Thyroid gland (tissue), 4 donors: ENCODE measurements around the gene SLC50A1. TPM values are rescaled to one million over a fixed set of nuclear protein-coding genes. Genes with fewer than 3 reads are reported as not detected.

Experiments
- DNase-seq, 2 donors: peaks; one replicate each; pipeline ENCODE4 v3.0.0-alpha.2; 2019
- H3K27ac ChIP-seq, 3 donors: fragments of 200-600 bp; sonication (generic); 1 replicate in 2 of 3; 2 replicates in 1 of 3; pipeline ENCODE4 v1.5.1; 2016 to 2019; ENCODE audit warnings: mild to moderate bottlenecking in 1 of 3, moderate library complexity in 1 of 3
- H3K27me3 ChIP-seq: fragments of 200-600 bp; sonication (generic); one replicate; pipeline ENCODE4 v1.5.1; 2019
- H3K36me3 ChIP-seq, 2 donors: fragments of 200-600 bp; sonication (generic); one replicate each; pipeline ENCODE4 v1.5.1; 2016 to 2019
- H3K4me1 ChIP-seq, 2 donors: fragments of 200-600 bp; sonication (generic); one replicate each; pipeline ENCODE4 v1.5.1; 2017 to 2019
- H3K4me3 ChIP-seq, 3 donors: fragments of 200-600 bp; sonication (generic); replicated peaks in 1 of 3; 1 replicate in 2 of 3; 2 replicates in 1 of 3; pipeline ENCODE4 v1.5.1; 2016; ENCODE audit warnings: mild to moderate bottlenecking in 1 of 3
- H3K9me3 ChIP-seq: fragments of 200-600 bp; sonication (generic); one replicate; pipeline ENCODE4 v1.5.1; 2017
- CTCF ChIP-seq, 6 experiments: fragments of 200-600 bp in 3 of 6; fragments of 450-650 bp in 3 of 6; sonication (generic) in 3 of 6; IDR thresholded peaks; one replicate each; pipeline ENCODE4 v1.5.1; 2016 to 2019; ENCODE audit warnings: antibody characterized with exemption in 6 of 6, mild to moderate bottlenecking in 2 of 6, inconsistent platforms in 1 of 6, moderate library complexity in 1 of 6
- POLR2A ChIP-seq, 2 donors: fragments of 450-650 bp; IDR thresholded peaks; one replicate each; pipeline ENCODE4 v1.6.1; 2017; ENCODE audit warnings: antibody characterized with exemption in 2 of 2, mild to moderate bottlenecking in 2 of 2, moderate library complexity in 1 of 2
- WGBS, 2 donors: methylation state at CpG; one replicate each; pipeline ENCODE4 v1.1.5; 2017; 5-methylcytosine and 5-hydroxymethylcytosine counted together
- intact Hi-C: fragments of 100-400 bp; cut with DNase I; formaldehyde crosslinking; loops from one replicate; pipeline ENCODE4 v1.15.1; 2023
- small RNA-seq: library from RNA; depleted of rRNA; stranded (forward); fragments of <200 nt; gene quantifications from one replicate; pipeline ENCODE3, GENCODE V24; 2016
- total RNA-seq, 4 donors: library from RNA; depleted of rRNA; stranded (reverse); fragments of >200 nt; gene quantifications; one replicate each; pipeline ENCODE4 v1.2.3, GENCODE V29; 2016

The SLC50A1 gene
- total RNA-seq, 4 donors from 2014 or later = 30.9 to 42.2 (median 32.7) TPM

GRCh38 chr1:155186067-155186793 is 50.6 kb downstream of the SLC50A1 start:
- Histone ChIP-seq H3K4me1 (peaks cover 0 to 5% of the 10 kb centered on the region in 2 donors), H3K27ac (no peak overlapping the region), H3K36me3 (no peaks in the 10 kb centered on the region), H3K27me3 (no peaks in the 10 kb centered on the region), H3K4me3 (no peak overlapping the region), H3K9me3 (no peaks in the 10 kb centered on the region)
- TF ChIP-seq CTCF (IDR thresholded peaks at IDR 0.05) (no peak), POLR2A (IDR thresholded peaks at IDR 0.05) (no peak)
- no peak for DNase-seq
- intact Hi-C loops = no loop called here
- 43 to 66% methylated on average over 5 to 8 of the region's 8 CpGs for WGBS, 2 donors

GRCh38 chr1:155186794-155187455 is 51.3 kb downstream of the SLC50A1 start:
- no peak for DNase-seq
- intact Hi-C loops = no loop called here
- H3K27ac ChIP-seq = no peak overlapping the region
- H3K4me1 ChIP-seq = peaks cover 0 to 6% of the 10 kb centered on the region in 2 donors
- 49 to 69% methylated on average over 8 to 14 of the region's 14 CpGs for WGBS, 2 donors
- H3K36me3 ChIP-seq = no peaks in the 10 kb centered on the region
- H3K27me3 ChIP-seq = no peaks in the 10 kb centered on the region
- TF ChIP-seq CTCF (IDR thresholded peaks at IDR 0.05) (no peak), POLR2A (IDR thresholded peaks at IDR 0.05) (no peak)
- no peak overlapping the region for H3K4me3 ChIP-seq
- no peaks in the 10 kb centered on the region for H3K9me3 ChIP-seq

GRCh38 chr1:155187456-155187891 is 51.8 kb downstream of the SLC50A1 start:
- Histone ChIP-seq H3K27me3 (no peaks in the 10 kb centered on the region), H3K27ac (no peak overlapping the region), H3K36me3 (no peaks in the 10 kb centered on the region), H3K9me3 (no peaks in the 10 kb centered on the region), H3K4me1 (peaks cover 0 to 11% of the 10 kb centered on the region in 2 donors), H3K4me3 (no peak overlapping the region)
- no peak for TF ChIP-seq CTCF (IDR thresholded peaks at IDR 0.05)
- no peak for DNase-seq
- intact Hi-C loops = no loop called here
- WGBS, 2 donors = 75 to 82% methylated on average over 13 to 16 of the region's 16 CpGs

GRCh38 chr1:155188268-155188667 is 52.6 kb downstream of the SLC50A1 start:
- intact Hi-C loops = no loop called here
- TF ChIP-seq POLR2A (IDR thresholded peaks at IDR 0.05) (no peak), CTCF (IDR thresholded peaks at IDR 0.05) (no peak)
- DNase-seq = no peak
- Histone ChIP-seq H3K9me3 (no peaks in the 10 kb centered on the region), H3K4me3 (no peak overlapping the region), H3K36me3 (no peaks in the 10 kb centered on the region), H3K27ac (no peak overlapping the region), H3K4me1 (peaks cover 0 to 19% of the 10 kb centered on the region in 2 donors), H3K27me3 (no peaks in the 10 kb centered on the region)
- WGBS, 2 donors = 71 to 88% methylated on average over 2 to 3 of the region's 14 CpGs

Small RNA genes lying within 50 kb of the gene (small RNA-seq; reads per million reads assigned to genes)
- gene HMGN2P18 = not detected
- gene RF00019 = not detected

Other genes starting within 250 kb of the SLC50A1 start
- gene PMVK, start 199.1 kb upstream of the SLC50A1 start, total RNA-seq = 10 to 100 TPM; 15.0 to 28.2 (median 21.2) TPM
- gene PBXIP1, start 179.8 kb upstream of the SLC50A1 start, total RNA-seq = 100 to 1,000 TPM; 139 to 205 (median 181) TPM
- gene PYGO2, start 174.1 kb upstream of the SLC50A1 start, total RNA-seq = 10 to 100 TPM; 28.6 to 48.3 (median 42.9) TPM
- 100 to 1,000 TPM; 108 to 168 (median 123) TPM for gene SHC1, start 165.1 kb upstream of the SLC50A1 start, total RNA-seq
- gene CKS1B, start 161.2 kb upstream of the SLC50A1 start, total RNA-seq = 10 to 100 TPM; 14.3 to 29.5 (median 22.6) TPM
- gene FLAD1, start 152.5 kb upstream of the SLC50A1 start, total RNA-seq = 10 to 100 TPM; 24.1 to 39.3 (median 31.1) TPM
- not detected for gene LENEP, start 142.3 kb upstream of the SLC50A1 start, total RNA-seq
- 10 to 100 TPM; 35.7 to 89.8 (median 47.3) TPM for gene ZBTB7B, start 133.1 kb upstream of the SLC50A1 start, total RNA-seq
- gene DCST2, start 102.1 kb upstream of the SLC50A1 start, total RNA-seq = 1 to 10 TPM in 1 of 4 donors, under 1 TPM in 2, not detected in 1; 0.33 to 4.2 (median 0.50) TPM
- gene DCST1, start 102.0 kb upstream of the SLC50A1 start, total RNA-seq = under 1 TPM in 1 of 4 donors, not detected in 3; 0.24 TPM
- gene ADAM15, start 84.5 kb upstream of the SLC50A1 start, total RNA-seq = 10 to 100 TPM; 51.3 to 75.5 (median 65.6) TPM
- 10 to 100 TPM in 2 of 4 donors, 1 to 10 TPM in 2; 7.5 to 13.1 (median 9.9) TPM for gene EFNA4, start 72.1 kb upstream of the SLC50A1 start, total RNA-seq
- gene EFNA3, start 57.0 kb upstream of the SLC50A1 start, total RNA-seq = 1 to 10 TPM; 1.2 to 2.9 (median 2.0) TPM
- 100 to 1,000 TPM in 1 of 4 donors, 10 to 100 TPM in 3; 56.1 to 129 (median 83.1) TPM for gene EFNA1, start 8.0 kb upstream of the SLC50A1 start, total RNA-seq
- 100 to 1,000 TPM in 2 of 4 donors, 10 to 100 TPM in 2; 43.3 to 154 (median 94.8) TPM for gene DPM3, start 4.7 kb downstream of the SLC50A1 start, total RNA-seq
- gene KRTCAP2, start 37.5 kb downstream of the SLC50A1 start, total RNA-seq = 100 to 1,000 TPM in 3 of 4 donors, 10 to 100 TPM in 1; 79.8 to 263 (median 162) TPM
- gene TRIM46, start 38.0 kb downstream of the SLC50A1 start, total RNA-seq = under 1 TPM in 1 of 4 donors, not detected in 3; 0.45 TPM
- 10 to 100 TPM in 3 of 4 donors, 1 to 10 TPM in 1; 8.5 to 25.7 (median 18.2) TPM for gene THBS3, start 72.0 kb downstream of the SLC50A1 start, total RNA-seq
- gene MTX1, start 72.8 kb downstream of the SLC50A1 start, total RNA-seq = 10 to 100 TPM; 37.9 to 75.5 (median 52.1) TPM
- gene ENTREP3, start 119.6 kb downstream of the SLC50A1 start, total RNA-seq = 10 to 100 TPM in 1 of 4 donors, 1 to 10 TPM in 3; 5.6 to 12.0 (median 7.8) TPM
- gene SCAMP3, start 126.5 kb downstream of the SLC50A1 start, total RNA-seq = 10 to 100 TPM; 51.9 to 73.5 (median 62.7) TPM
- gene CLK2, start 137.7 kb downstream of the SLC50A1 start, total RNA-seq = 10 to 100 TPM; 40.0 to 61.6 (median 56.2) TPM
- gene HCN3, start 141.6 kb downstream of the SLC50A1 start, total RNA-seq = 1 to 10 TPM; 1.5 to 2.9 (median 2.2) TPM
- not detected for gene PKLR, start 165.6 kb downstream of the SLC50A1 start, total RNA-seq
- 100 to 1,000 TPM in 1 of 4 donors, 10 to 100 TPM in 3; 89.0 to 103 (median 98.9) TPM for gene FDPS, start 173.0 kb downstream of the SLC50A1 start, total RNA-seq
- 10 to 100 TPM; 14.9 to 20.1 (median 16.9) TPM for gene RUSC1, start 185.0 kb downstream of the SLC50A1 start, total RNA-seq